Osteoblast (primary cell): ENCODE measurements around the gene C1S. TPM values are rescaled to one million over a fixed set of nuclear protein-coding genes. Genes with fewer than 3 reads are reported as not detected.
"Not testable (repeated sequence)": the region's sequence is repeated elsewhere in the genome, so short reads cannot be mapped to it uniquely, and the experiment has no call there.

Experiments
- DNase-seq: peaks from one replicate; pipeline ENCODE4 v3.0.0; 2011; ENCODE audit warnings: low spot score, mixed read lengths; ENCODE audit not compliant: insufficient read length; ENCODE audit errors: missing footprints
- H2AFZ ChIP-seq: 2 replicates; pipeline ENCODE4 v1.6.0; 2011; ENCODE audit warnings: mild to moderate bottlenecking, low read length
- H3K27ac ChIP-seq: 2 replicates; pipeline ENCODE4 v1.5.1; 2011; ENCODE audit warnings: mild to moderate bottlenecking, low read depth, low read length, moderate library complexity
- H3K27me3 ChIP-seq: 2 replicates; pipeline ENCODE4 v1.6.0; 2012; ENCODE audit warnings: mild to moderate bottlenecking, control low read depth, inconsistent platforms, low read length, moderate library complexity; ENCODE audit not compliant: insufficient read depth
- H3K36me3 ChIP-seq: 2 replicates; pipeline ENCODE4 v1.5.1; 2011; ENCODE audit warnings: mild to moderate bottlenecking, low read length, control low read depth, moderate library complexity; ENCODE audit not compliant: insufficient read depth
- H3K4me1 ChIP-seq: 2 replicates; pipeline ENCODE4 v1.5.1; 2011; ENCODE audit warnings: mild to moderate bottlenecking, low read length, control low read depth, moderate library complexity; ENCODE audit not compliant: insufficient read depth
- H3K4me2 ChIP-seq: 2 replicates; pipeline ENCODE4 v1.6.0; 2011; ENCODE audit warnings: mild to moderate bottlenecking, low read length; ENCODE audit not compliant: insufficient read depth
- H3K4me3 ChIP-seq: fragments of 200-600 bp; sonication (generic); 3 replicates; pipeline ENCODE4 v1.5.1; 2012; ENCODE audit warnings: mild to moderate bottlenecking, low read length, inconsistent platforms; ENCODE audit not compliant: insufficient read depth
- H3K79me2 ChIP-seq: 2 replicates; pipeline ENCODE4 v1.6.0; 2012; ENCODE audit warnings: mild to moderate bottlenecking, low read length, control low read depth, inconsistent platforms; ENCODE audit not compliant: insufficient read depth
- H3K9me3 ChIP-seq: 2 replicates; pipeline ENCODE4 v1.5.1; 2011; ENCODE audit warnings: low read depth, low read length, control low read depth
- H4K20me1 ChIP-seq: 2 replicates; pipeline ENCODE4 v1.6.0; 2012; ENCODE audit warnings: mild to moderate bottlenecking, low read length, control low read depth; ENCODE audit not compliant: insufficient read depth
- total RNA-seq: library from RNA; depleted of rRNA; stranded (reverse); fragments of >200 nt; gene quantifications from 2 replicates; pipeline ENCODE4 v1.2.3, GENCODE V29; 2012
- TF ChIP-seq, protein P1 (sequence below): IDR thresholded peaks from 2 replicates; pipeline ENCODE4 v1.5.1; 2011; ENCODE audit warnings: mild to moderate bottlenecking, low read depth, low read length, moderate library complexity; ENCODE audit errors: extremely low read depth

The C1S gene
- total RNA-seq, 1 donor: 443 TPM

DNA sequence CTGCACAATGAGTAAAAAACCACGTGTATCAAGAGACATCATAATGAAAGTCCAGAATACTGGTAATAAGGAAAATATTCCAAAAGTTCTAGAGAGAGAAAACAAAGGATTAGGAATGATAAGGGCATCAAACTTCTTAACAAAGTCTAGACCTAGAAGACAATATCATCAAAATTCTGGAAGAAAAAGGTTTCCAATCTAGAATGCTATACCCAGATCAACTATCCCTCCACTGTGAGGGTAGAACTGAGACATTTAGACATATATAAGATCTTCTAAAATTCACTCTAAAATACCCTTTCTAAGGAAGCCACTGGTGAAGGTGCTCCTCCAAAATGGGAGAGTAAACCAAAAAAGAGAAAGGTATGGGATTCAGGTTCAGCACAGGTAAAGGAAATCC lies 45.6 kb downstream of the C1S start:
- no peak overlapping the region for H3K4me3 ChIP-seq
- no peaks in the 10 kb centered on the region for H3K9me3 ChIP-seq
- peaks cover 13% of the 10 kb centered on the region for H4K20me1 ChIP-seq
- TF ChIP-seq, protein P1, sequence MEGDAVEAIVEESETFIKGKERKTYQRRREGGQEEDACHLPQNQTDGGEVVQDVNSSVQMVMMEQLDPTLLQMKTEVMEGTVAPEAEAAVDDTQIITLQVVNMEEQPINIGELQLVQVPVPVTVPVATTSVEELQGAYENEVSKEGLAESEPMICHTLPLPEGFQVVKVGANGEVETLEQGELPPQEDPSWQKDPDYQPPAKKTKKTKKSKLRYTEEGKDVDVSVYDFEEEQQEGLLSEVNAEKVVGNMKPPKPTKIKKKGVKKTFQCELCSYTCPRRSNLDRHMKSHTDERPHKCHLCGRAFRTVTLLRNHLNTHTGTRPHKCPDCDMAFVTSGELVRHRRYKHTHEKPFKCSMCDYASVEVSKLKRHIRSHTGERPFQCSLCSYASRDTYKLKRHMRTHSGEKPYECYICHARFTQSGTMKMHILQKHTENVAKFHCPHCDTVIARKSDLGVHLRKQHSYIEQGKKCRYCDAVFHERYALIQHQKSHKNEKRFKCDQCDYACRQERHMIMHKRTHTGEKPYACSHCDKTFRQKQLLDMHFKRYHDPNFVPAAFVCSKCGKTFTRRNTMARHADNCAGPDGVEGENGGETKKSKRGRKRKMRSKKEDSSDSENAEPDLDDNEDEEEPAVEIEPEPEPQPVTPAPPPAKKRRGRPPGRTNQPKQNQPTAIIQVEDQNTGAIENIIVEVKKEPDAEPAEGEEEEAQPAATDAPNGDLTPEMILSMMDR: no peak
- peaks cover 25% of the 10 kb centered on the region for H3K4me1 ChIP-seq
- no peaks in the 10 kb centered on the region for H3K27me3 ChIP-seq
- H3K79me2 ChIP-seq: peaks cover 32% of the 10 kb centered on the region
- no peak overlapping the region for H2AFZ ChIP-seq
- H3K4me2 ChIP-seq: no peak overlapping the region
- DNase-seq: no peak
- H3K36me3 ChIP-seq: peaks cover 5% of the 10 kb centered on the region
- no peak overlapping the region for H3K27ac ChIP-seq

DNA sequence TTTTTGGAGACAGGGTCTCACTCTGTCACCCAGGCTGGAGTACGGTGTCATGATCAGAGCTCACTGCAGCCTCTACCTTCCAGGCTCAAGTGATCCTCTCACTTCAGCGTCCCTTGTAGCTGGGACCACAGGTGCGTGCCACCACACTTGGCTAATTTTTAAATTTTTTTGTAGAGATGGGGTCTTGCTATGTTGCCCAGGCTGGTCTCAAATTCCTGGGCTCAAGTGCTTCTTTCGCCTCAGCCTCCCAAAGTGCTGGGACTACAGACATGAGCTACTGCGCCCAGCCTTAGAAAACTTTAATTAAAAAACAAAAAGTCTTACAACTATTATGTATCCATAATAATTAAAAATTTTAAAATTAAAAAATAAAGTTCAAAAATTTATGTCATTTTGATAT lies 46.7 kb downstream of the C1S start:
- not testable (repeated sequence) for H3K4me3 ChIP-seq

DNA sequence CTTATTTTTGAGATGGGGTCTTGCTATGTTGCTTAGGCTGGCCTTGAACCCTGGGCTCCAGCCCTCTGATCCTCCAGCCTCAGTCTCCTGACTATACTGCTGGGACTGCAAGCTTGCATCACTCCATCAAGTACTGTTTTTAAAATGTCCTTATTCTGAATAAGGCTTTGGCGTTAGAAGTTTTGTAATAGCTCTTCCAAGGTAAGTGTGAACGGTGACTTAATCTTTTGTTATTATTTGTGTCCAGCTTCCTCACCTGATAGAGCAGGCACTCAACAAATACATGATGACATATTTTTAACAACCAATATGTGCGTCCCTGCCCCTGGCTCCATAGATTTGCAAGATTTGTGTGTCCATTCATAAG lies 47.1 kb downstream of the C1S start:
- TF ChIP-seq, protein P1: no peak
- H4K20me1 ChIP-seq: peaks cover 13% of the 10 kb centered on the region
- no peaks in the 10 kb centered on the region for H3K27me3 ChIP-seq
- peaks cover 5% of the 10 kb centered on the region for H3K36me3 ChIP-seq
- H3K4me2 ChIP-seq: peak overlapping the region; percentile 95
- peaks cover 32% of the 10 kb centered on the region for H3K79me2 ChIP-seq
- H3K9me3 ChIP-seq: no peaks in the 10 kb centered on the region
- peak overlapping the region; percentile 89 for H3K27ac ChIP-seq
- H3K4me1 ChIP-seq: peaks cover 12% of the 10 kb centered on the region
- no peak for DNase-seq
- H3K4me3 ChIP-seq: peak overlapping the region; percentile 87
- peak overlapping the region; percentile 92 for H2AFZ ChIP-seq

More for the DNA sequence above, 46.7 kb downstream of the C1S start:
- H3K4me1 ChIP-seq: peaks cover 16% of the 10 kb centered on the region
- H3K36me3 ChIP-seq, H2AFZ ChIP-seq, H3K27ac ChIP-seq, H3K9me3 ChIP-seq, DNase-seq, H3K27me3 ChIP-seq: not testable (repeated sequence)
- H4K20me1 ChIP-seq: peaks cover 13% of the 10 kb centered on the region
- H3K4me2 ChIP-seq: peak overlapping the region; percentile 95
- H3K79me2 ChIP-seq: peaks cover 32% of the 10 kb centered on the region

DNA sequence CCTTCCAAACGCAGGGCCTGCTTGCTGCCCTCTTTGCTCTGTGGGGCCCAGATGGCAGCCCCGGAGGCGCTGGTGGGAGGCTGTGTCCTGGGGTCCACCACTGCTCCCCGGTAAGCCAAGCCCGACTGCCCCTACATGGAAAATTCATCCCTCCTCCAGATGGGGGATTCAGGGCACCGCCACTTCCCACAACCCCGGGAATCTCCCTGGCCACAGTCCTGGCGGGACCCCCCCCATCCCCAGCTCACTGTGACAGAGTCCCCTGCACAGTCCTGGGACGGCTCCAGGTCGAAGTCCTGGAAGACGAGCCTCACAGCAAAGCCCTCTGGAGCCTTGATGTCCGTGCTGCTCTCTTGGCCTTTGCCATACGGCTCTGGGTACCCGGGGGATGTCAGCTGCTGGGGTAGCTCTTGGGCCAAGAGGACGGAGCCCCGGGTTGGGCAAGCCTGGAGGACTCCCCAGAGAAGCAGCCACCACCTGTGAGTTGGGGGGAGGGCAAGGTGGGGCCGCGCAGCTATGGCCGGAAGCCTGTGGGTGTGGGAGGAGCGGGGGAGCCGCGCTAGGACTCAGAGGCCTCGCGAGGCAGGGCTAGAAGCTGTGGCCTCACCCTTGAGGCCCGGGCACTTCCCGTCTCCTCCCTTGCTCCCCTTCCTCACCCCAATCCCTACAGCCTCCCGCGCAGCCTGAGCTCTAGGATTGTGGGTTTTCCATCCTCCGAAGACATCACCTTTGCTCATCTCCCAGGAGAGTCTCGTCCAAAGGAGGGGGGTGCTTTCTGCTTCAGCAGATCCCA lies 47.7 kb downstream of the C1S start:
- H3K36me3 ChIP-seq: peaks cover 5% of the 10 kb centered on the region
- no peaks in the 10 kb centered on the region for H3K27me3 ChIP-seq
- H3K79me2 ChIP-seq: peaks cover 32% of the 10 kb centered on the region
- peak overlapping the region; percentile 95 for H3K4me2 ChIP-seq
- H3K4me1 ChIP-seq: peaks cover 12% of the 10 kb centered on the region
- H2AFZ ChIP-seq: peak overlapping the region; percentile 92
- H3K9me3 ChIP-seq: no peaks in the 10 kb centered on the region
- peak overlapping the region; percentile 87 for H3K4me3 ChIP-seq
- DNase-seq: peak; percentile 94
- TF ChIP-seq, protein P1: no peak
- H4K20me1 ChIP-seq: peaks cover 13% of the 10 kb centered on the region
- peak overlapping the region; percentile 89 for H3K27ac ChIP-seq
